ENCODE results near the gene LSM12.
"Not testable (repeated sequence)": the region's sequence is repeated elsewhere in the genome, so short reads cannot be mapped to it uniquely, and the experiment has no call there.

The LSM12 gene

DNA sequence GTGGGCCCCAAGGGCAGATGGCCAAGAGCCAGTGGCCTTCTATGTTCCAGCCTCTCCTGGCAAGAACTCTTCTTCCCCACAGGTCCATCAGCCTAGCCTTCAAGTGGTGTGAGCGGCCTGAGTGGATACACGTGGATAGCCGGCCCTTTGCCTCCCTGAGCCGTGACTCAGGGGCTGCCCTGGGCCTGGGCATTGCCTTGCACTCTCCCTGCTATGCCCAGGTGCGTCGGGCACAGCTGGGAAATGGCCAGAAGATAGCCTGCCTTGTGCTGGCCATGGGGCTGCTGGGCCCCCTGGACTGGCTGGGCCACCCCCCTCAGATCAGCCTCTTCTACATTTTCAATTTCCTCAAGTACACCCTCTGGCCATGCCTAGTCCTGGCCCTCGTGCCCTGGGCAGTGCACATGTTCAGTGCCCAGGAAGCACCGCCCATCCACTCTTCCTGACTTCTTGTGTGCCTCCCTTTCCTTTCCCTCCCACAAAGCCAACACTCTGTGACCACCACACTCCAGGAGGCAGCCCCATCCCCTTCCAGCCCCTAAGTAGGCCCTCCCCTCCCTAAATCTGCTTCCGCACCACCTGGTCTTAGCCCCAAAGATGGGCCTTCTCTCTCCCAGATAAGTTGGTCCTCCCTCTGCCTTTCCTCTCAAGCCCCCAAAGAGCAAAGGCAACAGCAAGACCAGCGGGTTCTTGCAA, 9.3 kb upstream of the LSM12 start:
- no peak for DNase-seq

DNA sequence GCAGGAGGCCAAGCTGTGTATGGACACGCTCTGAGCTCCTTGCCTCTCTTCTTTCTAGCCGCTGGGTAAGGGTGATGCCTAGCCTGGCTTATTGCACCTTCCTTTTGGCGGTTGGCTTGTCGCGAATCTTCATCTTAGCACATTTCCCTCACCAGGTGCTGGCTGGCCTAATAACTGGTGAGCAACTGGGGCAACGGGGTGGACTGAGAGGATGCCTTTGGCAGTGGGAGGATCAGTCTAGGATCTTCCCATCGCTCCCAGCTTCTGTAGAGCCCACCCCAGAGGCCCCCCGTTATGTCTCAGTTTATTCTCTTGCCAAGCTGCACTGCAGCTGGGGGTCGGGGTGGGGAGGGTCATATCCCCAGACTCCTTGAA, 8.4 kb upstream of the LSM12 start:
- DNase-seq = no peak

DNA sequence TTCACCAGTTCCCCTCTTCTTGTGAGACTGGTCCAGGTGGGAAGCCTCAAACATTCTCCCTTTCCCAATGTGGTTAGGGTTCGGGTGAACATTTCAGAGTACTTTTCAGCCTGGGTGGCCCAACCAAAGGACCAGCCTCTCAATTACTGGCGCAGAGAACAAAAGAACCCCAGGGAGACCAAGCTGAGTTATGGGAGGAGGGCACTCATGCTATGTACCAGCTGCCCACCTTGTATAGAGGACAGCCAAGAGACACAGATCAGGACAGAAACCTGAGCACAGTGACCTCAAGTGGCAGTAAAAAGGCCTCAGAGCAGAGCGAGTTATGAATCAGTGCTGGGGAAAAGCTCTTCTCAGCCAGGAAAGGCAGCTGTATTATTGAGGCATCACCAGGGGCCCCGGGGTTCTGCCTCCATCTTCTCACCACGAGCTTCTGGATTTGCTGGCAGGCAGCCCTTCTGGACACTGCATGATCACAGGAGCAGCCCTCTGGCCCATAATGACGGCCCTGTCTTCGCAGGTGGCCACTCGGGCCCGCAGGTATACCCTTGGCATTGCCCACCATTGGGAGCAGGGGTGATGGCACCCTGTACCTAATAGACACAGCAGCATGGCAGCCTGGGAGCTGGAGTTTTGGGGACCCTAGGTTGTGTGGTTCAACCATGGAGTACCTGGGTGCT, 7.9 kb upstream of the LSM12 start:
- DNase-seq = no peak

DNA sequence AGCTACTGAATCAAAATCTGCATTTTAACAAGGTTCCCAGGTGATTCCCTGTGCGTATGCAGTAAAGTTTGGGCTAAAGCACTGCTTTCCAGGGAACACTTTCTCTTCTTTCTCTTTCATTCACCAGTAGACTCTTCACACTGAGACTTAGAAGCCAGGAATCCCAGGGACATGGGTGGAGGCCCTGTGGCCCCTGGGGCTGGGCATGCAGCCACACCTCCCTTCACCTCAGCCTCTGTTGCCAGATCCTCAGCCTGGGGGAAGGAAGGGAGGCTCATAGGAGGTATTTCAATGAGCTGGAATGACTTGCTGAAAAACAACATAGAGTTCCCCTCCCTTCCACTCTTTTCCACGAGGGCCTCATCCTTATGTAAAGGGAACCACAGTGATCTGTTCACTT, 5.3 kb upstream of the LSM12 start:
- no peak for DNase-seq

DNA sequence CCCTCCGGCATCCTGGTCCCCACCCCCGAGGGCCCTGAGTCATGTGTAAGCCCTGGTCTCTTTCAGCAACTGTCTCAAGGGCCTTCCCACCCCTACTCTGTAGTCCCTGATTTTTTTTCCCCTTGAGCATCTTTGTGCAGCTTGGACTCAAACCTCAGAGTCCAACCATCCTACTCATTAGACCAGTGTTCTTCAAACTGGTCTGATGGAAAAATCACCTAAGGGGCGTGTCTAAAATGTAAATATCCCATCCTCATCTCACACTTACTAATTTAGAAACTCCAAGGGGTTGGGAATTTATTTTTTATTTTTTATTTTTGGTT, 4.7 kb upstream of the LSM12 start:
- no peak for DNase-seq

DNA sequence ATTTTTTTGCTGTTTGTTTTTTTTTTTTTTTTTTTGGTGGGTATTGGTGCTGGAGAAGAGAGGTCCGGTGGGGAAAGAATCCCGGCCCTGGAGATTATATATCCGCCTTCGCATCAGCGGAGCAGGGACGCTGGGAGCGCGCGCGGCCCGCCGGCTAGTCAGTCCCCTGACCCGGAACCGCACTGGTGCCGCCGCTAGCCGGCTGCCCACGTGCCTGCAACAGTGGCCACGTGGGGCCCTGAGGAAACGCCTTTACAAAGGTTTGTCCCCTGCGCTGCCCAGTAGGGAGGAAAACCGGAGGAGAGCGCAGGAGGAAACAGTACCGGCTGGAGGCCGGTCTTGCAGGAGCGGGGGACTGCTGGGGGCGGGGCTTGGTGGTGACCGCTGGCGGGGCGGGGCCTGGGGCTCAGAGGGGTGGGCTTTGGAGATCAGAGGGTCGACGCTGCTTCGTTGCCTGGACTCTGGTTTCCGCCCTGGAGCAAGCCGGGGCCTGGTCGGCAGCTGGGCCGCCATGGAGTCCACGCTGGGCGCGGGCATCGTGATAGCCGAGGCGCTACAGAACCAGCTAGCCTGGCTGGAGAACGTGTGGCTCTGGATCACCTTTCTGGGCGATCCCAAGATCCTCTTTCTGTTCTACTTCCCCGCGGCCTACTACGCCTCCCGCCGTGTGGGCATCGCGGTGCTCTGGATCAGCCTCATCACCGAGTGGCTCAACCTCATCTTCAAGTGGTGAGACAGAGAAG, 4.2 kb upstream of the LSM12 start, which contains the start of gene G6PC3:
Gene G6PC3, plus strand, starts transcription at position 281 of the 743 bp plus-strand sequence. Its CDS starts 231 bp downstream, at position 512.
- peak; percentile 82 for DNase-seq

DNA sequence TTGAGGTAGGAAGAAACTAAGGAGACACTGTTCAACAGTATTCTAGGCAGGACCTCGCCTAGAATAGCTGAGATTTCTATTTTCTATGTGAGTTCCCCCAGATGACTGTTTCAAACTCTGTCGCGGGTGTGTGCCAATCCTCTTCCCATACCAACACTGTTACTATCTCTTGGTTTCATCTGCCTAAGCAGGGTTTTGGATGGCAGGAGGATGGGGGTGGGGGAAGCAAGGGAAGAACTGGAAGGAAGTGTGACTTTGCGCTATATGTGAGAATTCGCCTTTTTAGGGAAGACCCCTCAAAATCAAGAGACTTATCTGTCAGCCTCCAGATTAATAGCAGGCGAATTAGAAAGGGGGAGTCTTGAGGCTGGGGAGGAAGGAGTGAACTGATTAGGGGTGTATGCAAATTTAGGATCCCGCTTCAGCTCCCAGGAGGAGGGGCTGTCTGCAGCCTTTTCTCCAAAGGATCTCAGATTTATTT, 3.5 kb upstream of the LSM12 start:
- no peak for DNase-seq

DNA sequence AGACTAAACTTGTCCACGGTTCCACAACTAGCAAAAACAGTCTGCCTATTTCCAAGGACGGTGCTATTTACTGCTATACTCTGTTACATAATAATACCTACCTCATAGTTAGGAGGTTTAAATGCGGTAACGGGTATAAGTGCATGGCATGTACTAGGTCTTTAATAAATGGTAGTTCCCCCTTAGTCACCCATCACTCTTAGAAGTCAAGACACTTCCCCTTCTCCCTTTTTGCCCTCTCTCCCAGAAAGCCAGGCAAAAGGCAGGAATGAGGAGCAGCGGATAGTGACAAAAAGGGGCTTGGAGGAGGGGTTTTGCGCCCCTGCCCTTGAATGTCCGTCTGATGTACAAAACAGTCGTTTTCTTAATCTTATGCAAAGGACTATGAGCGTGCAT, 1.1 kb upstream of the LSM12 start:
- no peak for DNase-seq

DNA sequence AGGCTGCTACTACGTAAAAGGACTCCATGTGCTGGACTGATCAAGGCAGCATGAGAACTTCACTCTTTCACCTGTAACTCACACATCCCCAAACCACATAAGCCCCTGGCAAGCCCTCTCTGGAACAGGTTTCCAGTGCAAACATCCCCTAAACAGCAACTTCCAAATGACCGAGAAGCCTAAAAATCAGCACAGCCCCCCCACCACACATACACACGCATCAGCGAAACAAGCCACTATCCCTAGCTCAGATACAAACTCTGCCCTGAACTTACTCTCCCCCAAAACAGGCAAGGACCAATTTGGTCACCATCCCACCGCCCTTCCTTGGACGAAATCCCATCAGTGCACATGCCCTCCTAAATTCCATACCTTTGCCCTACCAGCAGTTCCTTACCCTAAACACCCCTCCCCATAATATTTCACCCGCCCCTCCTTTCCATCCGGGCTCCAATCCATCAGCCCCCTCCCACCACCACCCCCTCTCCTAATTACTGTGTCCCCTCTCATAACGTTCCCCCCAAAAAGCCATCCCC, 735 bp downstream of the LSM12 start:
- DNase-seq = no peak

DNA sequence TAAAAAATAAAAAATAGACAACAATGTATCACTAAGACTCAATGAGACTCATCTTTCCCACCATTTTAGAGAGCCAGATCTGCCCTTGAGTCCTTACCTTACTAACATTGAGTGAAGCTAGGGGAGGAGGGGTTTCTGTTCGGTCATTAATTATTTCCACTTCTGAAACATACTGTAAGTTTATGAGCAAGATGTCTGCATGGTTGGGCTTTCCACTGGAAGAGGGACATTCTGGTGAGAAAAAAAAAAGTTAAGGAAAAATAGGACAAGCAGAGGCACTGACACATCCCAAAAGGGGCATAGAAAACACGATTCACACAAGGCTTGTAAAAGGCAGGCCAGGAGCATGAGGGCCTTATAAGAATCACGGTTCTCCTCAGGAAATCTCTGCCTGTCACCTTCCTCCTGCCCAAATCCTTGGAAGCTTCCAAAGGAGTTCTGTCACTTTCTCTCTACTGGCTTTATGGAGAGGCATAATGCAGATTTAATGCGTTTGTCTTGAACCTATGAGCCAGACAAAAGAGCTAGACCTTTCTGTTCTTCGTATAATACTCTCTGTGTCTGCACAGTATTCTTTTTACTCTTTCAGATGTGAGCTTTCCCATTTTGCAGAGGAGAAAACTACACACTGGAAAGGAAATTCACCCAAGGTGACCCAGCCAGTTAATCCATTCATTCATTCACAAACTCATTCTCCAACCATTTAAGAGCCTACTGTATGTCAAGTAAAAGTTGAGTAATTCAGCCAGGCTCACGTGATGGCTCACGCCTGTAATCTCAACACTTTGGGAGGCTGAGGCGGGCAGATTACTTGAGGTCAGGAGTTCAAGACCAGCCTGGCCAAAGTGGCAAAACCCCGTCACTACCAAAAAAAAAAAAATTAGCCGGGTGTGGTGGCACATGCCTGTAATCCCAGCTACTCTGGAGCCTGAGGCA, 2.5 kb downstream of the LSM12 start:
- no peak for DNase-seq

DNA sequence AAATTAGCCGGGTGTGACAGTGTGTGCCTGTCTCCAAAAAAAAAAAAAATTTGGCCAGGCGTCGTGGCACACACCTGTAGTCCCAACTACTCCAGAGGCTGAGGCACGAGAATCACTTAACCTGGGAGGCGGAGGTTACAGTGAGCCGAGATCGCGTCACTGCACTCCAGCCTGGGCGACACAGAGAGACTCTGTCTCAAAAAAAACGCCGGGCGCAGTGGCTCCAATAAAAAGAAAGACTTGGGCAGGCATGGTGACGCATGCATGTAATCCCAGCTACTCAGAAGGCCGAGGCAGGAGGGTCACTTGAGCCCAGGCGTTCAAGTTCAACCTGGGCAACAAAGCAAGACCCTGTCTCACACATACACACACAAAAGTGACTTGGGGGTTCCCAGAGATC, 3.6 kb downstream of the LSM12 start:
- DNase-seq = no peak

DNA sequence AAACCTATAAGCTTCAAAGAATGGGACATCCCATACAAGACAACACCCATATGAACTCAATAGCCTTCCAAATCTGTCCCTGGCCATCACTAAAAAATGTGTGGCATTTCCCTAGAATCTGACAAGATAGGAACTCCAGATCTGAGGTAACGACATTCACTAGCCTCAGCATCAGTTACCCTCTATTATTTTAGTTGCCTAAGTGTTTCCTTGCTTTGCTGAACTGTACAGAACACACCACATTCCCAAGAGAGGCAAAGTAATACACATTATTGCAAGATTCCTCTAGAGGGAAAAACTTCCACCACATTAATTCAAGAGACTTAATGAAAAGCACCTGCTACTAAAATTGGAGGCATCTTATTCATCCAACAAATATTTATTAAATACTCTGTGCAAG, 5.0 kb downstream of the LSM12 start:
- no peak for DNase-seq

DNA sequence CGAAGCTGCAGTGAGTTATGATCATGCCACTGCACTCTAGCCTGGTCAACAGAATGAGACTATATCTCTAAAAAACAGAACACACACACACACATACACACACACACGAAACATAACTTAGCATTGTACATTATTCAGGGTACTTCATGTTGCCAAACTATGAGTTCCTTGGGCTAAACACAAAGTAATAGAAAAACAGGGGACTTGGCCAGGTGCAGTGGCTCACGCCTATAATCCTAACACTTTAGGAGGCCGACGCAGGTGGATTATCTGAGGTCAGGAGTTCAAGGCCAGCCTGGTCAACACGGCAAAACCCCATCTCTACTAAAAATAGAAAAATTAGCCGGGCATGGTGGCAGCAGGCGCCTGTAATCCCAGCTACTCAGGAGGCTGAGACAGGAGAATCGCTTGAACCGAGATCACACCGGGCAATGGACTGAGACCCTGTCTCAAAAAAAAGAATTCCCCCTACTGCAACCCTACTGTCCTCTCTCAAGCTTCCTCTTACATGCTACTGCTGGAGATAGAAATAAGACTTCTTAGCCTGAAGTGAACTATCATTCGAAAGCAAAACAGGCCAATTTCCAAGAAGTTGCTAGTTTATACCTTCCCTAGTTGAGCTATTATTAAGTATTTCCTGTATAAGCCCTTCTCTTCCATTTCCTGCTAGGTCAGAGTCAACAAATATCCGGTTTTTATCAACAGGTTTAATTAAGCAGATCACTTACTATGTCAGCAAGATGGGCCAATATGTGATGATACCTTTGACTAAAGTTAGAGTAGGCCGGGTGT, 7.2 kb downstream of the LSM12 start:
- DNase-seq = no peak

DNA sequence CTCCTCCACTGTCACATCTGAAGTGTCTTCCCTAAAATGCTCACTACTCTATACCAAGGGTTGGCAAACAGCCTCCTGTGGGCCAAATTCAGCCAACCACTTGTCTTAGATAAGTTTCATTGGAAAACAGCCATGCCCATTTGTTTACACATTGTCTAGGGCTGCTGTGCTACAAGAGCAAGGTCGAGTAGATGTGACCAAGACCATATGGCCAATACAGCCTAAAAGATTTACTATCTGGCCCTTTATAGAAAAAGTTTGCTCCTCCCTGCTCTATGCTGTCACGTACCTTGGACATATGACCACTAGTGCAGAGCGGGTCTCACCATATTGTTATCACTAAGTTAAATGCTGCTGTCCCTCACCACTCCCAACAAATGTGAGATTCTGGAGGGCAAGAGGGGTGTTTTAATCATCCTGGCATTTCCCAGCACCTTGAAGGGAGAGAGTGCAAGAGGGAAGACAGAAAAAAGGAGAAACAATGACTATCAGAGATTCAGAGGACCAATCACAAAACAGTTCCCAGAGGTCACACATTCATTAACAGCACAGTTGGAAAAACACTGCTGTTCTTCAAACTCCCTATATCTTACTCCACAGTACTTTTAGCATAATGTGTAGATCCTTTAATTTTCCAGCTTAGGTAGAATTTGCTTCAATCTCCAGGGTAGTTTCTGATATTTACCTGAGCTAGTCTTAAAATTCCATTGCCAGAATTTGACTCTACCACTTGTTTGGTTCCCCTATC, 13.2 kb downstream of the LSM12 start:
- DNase-seq = no peak

DNA sequence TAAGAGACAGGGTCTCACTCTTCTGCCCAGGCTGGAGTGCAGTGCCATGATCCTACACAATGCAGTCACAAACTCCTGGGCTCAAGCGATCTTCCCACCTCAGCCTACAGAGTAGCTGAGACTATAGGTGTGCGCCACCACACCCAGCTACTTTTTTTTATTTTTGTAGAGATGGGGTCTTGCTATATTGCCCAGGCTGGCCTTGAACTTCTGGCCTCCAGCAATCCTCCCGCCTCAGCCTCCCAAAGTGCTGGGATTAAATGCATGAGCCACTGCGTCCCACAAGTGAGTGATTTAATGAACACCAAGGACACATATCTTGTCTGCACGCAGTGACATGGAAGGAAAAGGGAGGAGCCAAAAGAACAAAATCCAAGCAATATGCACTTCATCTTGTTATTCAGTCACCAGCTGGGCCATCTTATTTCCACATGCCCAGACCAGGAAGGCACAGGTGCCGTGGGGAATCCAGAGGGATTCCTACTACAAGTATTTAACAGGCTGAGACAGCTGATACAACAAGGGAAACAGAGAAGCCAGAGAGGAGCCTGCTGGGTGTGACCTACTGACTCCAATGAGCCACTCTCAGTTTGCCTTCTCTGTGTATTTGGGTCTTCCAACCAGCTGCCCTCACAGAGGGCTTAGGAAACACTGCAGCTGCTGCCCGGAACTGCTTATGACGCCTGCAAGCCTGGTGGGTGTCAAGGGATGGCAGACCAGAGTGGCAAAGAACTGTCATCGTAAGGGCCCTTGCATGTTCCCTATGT, 17.0 kb downstream of the LSM12 start:
- no peak for DNase-seq

DNA sequence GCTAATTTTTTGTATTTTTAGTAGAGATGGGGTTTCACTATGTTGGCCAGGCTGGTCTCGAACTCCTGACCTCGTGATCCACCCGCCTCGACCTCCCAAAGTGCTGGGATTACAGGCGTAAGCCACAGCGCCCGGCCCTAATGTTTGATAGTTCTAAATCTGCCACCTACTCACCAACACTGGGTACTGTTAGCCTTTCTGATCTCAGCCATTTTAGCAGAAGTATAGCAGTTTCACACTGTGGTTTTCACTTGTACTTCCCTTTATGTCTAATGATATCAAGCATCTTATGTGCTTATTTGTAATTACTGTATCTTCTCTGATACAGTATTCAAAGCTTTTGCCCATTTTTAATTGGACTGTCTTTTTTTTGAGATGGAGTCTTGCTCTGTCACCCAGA, 19.6 kb downstream of the LSM12 start:
- DNase-seq = not testable (repeated sequence)

DNA sequence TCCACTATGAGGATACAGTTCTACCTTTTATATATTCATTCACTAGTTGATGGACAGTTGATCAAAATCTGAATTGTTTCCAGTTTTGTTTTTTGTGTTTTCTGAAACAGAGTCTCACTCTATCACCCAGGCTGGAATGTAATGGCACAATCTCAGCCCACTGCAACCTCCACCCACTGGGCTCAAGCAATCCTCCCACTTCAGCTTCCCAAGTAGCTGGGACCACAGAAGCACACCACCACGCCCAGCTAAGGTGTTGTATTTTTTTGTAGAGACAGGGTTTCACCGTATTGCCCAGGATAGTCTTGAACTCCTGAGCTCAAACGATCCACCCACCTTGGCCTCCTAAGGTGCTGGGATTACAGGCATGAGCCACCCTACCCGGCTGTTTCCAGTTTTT, 21.0 kb downstream of the LSM12 start:
- no peak for DNase-seq

DNA sequence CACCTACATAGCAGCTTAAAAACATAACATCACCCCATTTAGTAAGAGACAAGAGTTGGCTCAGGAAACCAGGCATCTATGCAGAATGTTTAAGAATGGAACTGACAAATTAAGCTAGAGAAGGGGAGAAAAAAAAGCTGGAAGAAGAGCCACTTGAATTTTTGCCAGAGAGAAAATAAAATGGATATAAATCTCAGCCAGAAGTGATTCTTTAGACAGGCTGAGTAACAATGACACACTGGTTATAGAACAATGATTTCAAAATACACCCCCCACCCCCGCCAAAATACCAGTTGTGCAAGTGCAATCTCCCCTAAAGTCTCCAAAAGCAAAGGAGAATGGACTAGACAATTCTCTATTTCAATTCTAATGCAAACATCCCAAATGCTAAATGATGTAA, 22.4 kb downstream of the LSM12 start:
- no peak for DNase-seq

DNA sequence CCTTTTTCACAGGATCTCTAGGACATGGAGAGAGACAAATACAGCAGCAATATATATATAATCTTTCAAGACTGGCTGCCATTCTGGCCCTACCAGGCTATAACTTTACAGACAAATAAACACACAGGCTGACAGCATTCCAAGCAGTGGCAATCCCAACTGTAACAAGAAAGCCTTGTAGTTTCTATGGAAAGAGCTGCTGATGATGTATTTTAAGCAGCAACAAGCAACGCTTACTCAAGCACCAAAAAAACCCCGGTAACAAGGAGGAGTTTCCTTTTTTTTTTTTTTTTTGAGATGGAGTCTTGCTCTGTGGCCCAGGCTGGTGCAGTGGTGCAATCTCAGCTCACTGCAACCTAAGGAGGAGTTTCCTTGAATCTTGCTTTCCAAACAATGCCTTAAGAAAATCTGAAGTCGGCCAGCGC, 23.2 kb downstream of the LSM12 start:
- DNase-seq = no peak
